Measurements from ENCODE around the gene HMGA1. TPM values are rescaled to one million over a fixed set of nuclear protein-coding genes. Genes with fewer than 3 reads are reported as not detected.
A peak's percentile ranks its signal among the peaks of the same experiment; 100 is the strongest.
"Not testable (repeated sequence)": the region's sequence is repeated elsewhere in the genome, so short reads cannot be mapped to it uniquely, and the experiment has no call there.

HMGA1 gene
- total RNA-seq, 1 donor from 2014 or later = 37.5 TPM

- DNase-seq (ENCODE audit: low read depth) = no peak
These were observed 22.9 kb downstream of the HMGA1 start for GRCh38 chr6:34259529-34260069.

GRCh38 chr6:34260576-34261267 lies 24.0 kb downstream of the HMGA1 start:
- DNase-seq (ENCODE audit: low read depth) = no peak

- not testable (repeated sequence) for DNase-seq (ENCODE audit: low read depth)
These were observed 26.8 kb downstream of the HMGA1 start for GRCh38 chr6:34263484-34263883.

- no peak for DNase-seq (ENCODE audit: low read depth)
These were observed 31.1 kb downstream of the HMGA1 start for GRCh38 chr6:34267746-34268145.

GRCh38 chr6:34269132-34269531 lies 32.5 kb downstream of the HMGA1 start:
- not testable (repeated sequence) for DNase-seq (ENCODE audit: low read depth)

- DNase-seq (ENCODE audit: low read depth) = not testable (repeated sequence)
These were observed 33.1 kb downstream of the HMGA1 start for GRCh38 chr6:34269658-34270341.

- DNase-seq (ENCODE audit: low read depth) = no peak
These were observed 35.6 kb downstream of the HMGA1 start for GRCh38 chr6:34272013-34272926.

- DNase-seq (ENCODE audit: low read depth) = no peak
These were observed 36.7 kb downstream of the HMGA1 start for GRCh38 chr6:34273242-34273805.

GRCh38 chr6:34274129-34274528 lies 37.5 kb downstream of the HMGA1 start:
- no peak for DNase-seq (ENCODE audit: low read depth)

- DNase-seq (ENCODE audit: low read depth) = no peak
These were observed 38.6 kb downstream of the HMGA1 start for GRCh38 chr6:34275128-34275804.

GRCh38 chr6:34276191-34276590 lies 39.5 kb downstream of the HMGA1 start:
- no peak for DNase-seq (ENCODE audit: low read depth)

GRCh38 chr6:34276881-34277762 lies 40.4 kb downstream of the HMGA1 start:
- DNase-seq (ENCODE audit: low read depth) = no peak

GRCh38 chr6:34277763-34278112 lies 41.1 kb downstream of the HMGA1 start:
- DNase-seq (ENCODE audit: low read depth) = no peak

GRCh38 chr6:34278833-34279232 lies 42.2 kb downstream of the HMGA1 start:
- DNase-seq (ENCODE audit: low read depth) = no peak

GRCh38 chr6:34280216-34280615 lies 43.5 kb downstream of the HMGA1 start:
- DNase-seq (ENCODE audit: low read depth) = no peak

- no peak for DNase-seq (ENCODE audit: low read depth)
These were observed 45.1 kb downstream of the HMGA1 start for GRCh38 chr6:34281702-34282334.

GRCh38 chr6:34284563-34285447 lies 48.1 kb downstream of the HMGA1 start:
- peak; percentile 57 for DNase-seq (ENCODE audit: low read depth)
